HG02610 (cell line): Measurements from ENCODE around the gene GSTO2.

ENCODE experiments used
- ATAC-seq: cut with Tn5 transposase; IDR thresholded peaks from one replicate; pipeline ENCODE4 v1.9.1; 2021; ENCODE audit warnings: mild to moderate bottlenecking, moderate library complexity; ENCODE audit not compliant: unreplicated experiment

The GSTO2 gene

DNA sequence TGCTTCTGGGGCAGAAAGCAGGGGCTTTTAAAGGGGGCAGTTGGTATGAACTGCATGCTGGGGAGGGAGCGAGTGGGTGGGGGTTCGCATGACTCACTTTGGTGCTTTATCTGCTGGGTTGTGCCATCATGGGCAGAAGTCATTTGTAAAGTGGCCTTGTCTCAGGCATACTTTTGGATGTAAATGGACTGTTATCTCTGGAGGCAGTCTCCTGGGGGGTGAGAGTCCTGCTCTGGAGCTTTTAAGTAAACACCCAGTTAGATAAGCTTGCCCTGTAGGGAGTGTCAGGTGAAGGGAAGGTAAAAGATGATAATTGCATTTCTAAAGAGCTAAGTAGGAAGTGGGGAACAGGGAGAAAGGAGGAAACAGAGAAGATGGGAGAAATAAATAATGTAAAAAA is 15.9 kb upstream of the GSTO2 start:
- ATAC-seq, result no peak

GRCh38 chr10:104253606-104254410 is 15.2 kb upstream of the GSTO2 start:
- no peak for ATAC-seq

- ATAC-seq, result peak; percentile 80
These were observed 14.3 kb upstream of the GSTO2 start, which contains the start of gene GSTO1 for GRCh38 chr10:104254493-104255310. GSTO1 (plus strand) TSS chr10:104254892; CDS start chr10:104254929, 37 bp downstream.

- peak; percentile 49 for ATAC-seq
These were observed 13.5 kb upstream of the GSTO2 start for GRCh38 chr10:104255311-104255981.

DNA sequence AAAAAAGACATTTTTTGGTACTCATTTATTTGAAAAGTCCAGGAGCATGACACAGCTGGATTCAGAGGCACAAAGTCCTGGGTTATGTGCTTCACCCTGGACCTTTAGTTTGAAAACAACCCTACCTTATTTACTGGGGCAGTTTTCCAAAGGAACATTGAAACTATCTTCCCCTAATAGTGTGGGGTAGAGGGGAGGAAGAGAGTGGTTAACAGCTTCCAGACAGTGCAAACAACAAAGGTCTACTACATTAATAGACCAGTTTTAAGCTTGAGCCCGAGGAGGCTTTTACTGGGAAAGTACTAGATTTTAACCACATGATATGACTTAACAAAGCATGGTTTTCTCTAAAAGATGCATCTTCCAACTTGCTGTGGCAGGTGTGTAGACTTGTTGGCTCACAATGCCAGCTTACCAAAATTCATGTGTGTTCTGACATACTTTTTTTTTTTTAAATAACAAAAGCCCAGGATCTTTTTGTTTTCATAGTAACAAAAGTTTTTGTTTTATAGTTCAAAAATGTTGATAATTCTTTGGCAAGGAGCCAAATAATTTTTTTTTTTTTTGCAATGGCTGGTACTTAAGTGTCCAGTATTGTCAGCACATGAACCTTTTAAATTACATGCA is 12.5 kb upstream of the GSTO2 start:
- no peak for ATAC-seq

DNA sequence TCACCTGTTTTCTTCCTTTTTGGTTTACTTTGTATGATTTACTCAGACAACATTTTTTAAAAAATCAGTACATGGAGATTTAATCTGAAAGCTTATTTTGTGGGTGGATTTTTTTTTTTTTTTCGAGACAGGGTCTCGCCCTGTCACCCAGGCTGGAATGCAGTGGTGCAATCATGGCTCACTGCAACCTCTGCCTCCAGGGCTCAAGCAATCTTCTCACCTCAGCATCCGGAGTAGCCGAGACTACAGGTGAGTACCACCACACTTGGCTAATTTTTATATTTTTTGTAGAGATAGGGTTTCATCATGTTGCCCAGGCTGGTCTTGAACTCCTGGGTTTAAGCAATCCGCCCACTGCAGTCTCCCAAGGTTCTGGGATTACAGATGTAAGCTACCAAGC is 11.7 kb upstream of the GSTO2 start:
- no peak for ATAC-seq

GRCh38 chr10:104258209-104258608 is 10.8 kb upstream of the GSTO2 start:
- no peak for ATAC-seq

DNA sequence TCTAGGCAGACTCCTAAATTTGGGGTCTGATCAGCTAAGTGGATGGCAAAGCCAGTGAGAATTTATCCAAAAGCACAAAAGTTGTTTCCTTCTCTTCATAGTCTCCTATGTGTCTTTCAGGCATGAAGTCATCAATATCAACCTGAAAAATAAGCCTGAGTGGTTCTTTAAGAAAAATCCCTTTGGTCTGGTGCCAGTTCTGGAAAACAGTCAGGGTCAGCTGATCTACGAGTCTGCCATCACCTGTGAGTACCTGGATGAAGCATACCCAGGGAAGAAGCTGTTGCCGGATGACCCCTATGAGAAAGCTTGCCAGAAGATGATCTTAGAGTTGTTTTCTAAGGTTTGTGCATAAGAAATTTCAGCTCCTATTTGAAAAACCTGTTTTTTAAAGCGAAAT is 9.5 kb upstream of the GSTO2 start:
- ATAC-seq, result no peak

DNA sequence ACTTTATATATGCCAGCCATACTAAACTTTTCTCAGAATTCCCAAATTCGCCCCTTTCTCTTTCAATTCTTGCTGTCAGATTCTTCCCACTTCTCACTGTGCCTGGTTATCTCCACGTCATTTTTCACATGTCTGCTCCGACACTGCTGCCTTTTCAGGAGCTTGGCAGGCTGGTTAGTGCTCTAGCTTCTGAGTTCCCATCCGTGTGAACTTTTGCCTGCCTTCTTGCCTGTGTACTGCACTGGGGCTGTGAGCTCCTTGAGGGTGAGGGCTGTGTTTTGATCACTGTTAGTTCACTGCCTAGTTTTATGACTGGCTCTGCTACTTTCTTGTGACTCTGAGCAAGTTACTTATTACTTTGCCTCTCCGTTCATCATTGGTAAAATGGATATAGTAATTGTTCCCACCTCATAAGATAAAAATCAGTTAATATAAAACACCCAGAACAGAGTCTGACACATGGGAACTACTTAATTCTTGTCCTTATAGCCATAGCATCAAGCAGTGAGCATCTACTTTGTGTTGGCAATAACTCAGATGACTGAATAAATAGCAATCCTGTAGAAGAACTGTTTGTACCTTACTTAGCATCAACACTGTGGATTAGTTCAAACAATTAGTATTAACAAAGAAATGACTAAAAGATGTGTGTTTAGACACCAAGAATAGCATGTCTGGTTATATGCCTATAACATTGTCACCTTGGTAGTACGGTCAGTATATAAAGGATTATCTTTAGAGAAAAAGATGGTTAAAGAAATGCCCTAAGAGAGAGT is 8.8 kb upstream of the GSTO2 start:
- no peak for ATAC-seq

GRCh38 chr10:104260775-104261115 is 8.2 kb upstream of the GSTO2 start:
- ATAC-seq, result no peak

DNA sequence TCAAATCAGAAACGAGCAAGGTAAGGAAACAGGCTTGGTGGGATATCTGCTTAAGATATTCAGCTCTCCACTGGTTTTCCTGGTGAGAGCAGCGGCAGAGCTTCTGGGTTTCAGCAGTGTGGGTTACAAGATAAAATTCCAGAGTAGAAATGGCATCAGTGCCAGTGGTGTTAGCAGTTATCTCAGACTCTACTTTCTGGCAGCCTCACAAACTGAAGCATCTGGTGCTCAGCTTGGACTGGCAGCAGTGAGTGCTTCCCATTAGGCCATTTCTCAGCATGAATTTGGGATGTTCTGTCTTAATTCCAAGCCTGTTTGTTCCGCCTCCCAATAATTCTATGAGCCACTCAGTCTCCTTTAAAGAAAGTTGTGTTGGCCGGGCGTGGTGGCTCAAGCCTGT is 6.9 kb upstream of the GSTO2 start:
- ATAC-seq, result no peak

DNA sequence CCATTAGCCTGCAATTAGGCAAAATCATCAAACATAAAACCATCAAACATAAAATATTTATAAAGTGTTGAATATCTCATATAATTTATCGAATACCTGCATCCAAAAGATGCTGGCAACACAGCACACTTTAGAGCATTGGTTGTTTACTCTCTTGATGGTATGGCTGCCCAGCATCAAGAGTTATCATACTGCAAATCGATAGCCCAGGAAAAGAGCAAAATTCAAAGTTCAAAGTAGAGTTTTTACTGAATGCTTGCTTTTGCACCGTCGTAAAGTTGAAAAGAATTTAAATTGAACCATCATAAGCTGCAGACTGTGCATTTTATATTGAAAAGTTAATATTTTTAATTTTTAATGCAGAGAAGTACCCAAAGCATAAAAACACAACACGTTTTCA is 4.2 kb upstream of the GSTO2 start:
- no peak for ATAC-seq

DNA sequence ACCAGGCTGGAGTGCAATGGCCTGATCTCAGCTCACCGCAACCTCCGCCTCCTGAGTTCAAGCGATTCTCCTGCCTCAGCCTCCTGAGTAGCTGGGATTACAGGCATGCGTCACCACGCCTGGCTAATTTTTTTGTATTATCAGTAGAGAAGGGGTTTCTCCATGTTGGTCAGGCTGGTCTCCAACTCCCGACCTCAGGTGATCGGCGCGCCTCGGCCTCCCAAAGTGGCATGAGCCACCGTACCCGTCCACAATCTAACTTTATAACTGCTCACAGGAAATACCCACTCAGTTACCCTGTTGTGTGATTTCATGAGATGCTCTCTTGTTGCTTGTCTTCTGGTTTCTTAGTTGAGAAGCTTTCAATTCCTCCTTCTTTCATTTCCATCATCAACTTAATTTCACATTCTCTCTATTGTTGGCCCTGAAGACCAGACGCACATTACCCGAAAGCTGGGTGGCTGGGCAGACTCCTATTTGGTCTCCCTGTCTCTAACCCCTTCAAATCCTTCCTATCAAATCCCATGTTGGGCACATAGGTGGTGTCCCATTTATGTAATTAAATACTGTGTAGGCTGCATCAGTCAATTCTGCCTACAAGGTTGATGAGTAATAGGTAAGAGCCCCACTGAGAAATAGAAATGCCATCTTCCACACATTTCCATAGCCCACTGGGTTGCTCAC is 1.1 kb upstream of the GSTO2 start:
- ATAC-seq, result no peak

DNA sequence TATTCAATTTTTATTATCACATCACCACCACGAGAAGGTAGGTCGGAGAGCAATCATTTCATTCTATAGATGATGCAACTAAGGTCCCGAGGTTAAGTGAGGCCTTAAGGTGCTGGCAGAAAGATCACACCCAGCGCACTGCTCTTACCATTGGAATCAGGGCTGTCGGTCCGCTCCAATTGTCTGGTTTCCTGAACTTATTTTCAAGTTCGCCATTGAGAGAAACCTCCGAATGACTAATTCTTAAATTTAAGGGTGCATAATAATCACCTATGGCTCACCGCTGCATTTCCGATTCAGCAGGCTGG is 625 bp upstream of the GSTO2 start:
- no peak for ATAC-seq

DNA sequence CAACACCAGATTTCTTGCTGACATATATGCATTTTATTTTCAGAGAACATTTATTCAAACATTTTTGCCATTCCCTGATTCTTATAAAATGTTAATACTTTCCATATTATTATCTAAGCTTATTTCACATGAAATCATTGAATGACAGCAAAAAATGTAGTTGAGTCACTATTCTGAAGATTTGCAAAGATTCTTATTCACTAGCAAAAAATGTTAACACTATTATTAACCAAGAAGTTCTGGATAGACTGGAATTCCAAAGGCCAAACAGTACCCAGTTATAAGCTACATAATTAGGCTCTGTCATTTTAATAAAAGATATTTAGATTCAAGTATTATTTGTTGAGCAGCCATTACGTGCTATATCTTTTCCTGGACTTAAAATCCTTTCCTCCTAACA is 4.3 kb downstream of the GSTO2 start:
- ATAC-seq, result no peak

- no peak for ATAC-seq
These were observed 5.1 kb downstream of the GSTO2 start for GRCh38 chr10:104273899-104274575.

DNA sequence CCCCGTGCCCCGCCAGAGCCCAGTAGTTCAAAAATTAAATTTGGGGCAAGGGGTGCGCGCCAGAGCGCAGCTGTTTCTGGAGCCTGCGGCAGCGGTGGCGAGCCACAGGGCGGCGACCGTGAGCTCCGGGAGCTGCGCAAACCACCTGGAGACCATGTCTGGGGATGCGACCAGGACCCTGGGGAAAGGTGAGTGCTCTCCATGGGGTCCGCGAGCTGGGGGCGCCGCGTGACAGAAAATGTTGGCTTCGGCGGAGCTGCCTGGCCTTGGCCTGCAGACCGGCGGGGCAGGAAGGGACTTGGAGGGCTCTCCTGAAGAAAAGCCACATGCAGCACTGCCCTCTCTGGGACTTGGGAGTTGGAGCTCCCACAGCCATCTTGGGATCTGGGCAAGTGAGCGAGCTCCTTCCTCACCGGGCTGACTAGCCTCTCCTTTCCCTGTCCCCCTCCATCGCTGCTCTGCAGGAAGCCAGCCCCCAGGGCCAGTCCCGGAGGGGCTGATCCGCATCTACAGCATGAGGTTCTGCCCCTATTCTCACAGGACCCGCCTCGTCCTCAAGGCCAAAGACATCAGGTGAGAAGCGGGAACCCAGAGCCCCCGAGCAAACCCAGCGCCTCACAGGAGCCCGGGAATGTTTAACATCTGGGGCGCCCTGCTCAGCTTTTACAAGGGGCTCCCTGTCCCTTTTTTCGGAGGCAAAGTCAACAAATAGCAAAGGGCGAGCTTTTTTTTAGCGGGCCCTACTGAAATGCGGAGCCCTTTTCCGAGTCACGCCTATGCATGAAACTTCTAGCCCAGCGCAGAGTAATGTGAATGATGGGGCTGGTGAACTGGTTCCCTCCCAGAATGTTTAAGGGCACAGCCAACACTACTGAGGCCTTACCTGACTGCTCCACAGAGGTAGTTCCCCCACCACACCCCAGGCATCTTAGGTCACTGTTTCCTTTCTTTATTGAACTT is 6.1 kb downstream of the GSTO2 start:
- ATAC-seq, result peak; percentile 86

GRCh38 chr10:104276192-104276591 is 7.2 kb downstream of the GSTO2 start:
- no peak for ATAC-seq
